ENCODE data around the gene COL27A1.

COL27A1 gene

DNA sequence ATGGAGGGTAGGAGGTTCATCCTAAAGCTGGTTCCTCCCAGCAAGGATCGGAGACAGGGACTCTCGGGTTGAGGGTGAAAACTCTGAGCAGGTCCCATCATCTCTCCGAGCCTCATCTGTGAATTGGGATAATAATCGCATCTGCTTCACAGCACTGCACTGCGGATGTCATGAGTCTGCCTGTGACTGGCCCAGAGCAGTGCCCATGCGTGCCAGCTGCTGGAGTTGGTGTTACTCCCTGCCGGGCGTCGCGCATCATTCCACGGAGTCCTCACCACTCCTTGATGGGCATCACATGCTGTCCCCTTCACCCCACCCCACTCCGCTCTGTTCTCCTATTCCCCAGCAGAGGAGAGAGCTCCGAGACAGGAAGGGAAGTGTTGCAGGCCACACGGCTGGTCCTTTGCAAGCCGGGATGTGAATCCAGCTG is 132.4 kb downstream of the COL27A1 start:
- DNase-seq (ENCODE audit: low read depth): no peak

DNA sequence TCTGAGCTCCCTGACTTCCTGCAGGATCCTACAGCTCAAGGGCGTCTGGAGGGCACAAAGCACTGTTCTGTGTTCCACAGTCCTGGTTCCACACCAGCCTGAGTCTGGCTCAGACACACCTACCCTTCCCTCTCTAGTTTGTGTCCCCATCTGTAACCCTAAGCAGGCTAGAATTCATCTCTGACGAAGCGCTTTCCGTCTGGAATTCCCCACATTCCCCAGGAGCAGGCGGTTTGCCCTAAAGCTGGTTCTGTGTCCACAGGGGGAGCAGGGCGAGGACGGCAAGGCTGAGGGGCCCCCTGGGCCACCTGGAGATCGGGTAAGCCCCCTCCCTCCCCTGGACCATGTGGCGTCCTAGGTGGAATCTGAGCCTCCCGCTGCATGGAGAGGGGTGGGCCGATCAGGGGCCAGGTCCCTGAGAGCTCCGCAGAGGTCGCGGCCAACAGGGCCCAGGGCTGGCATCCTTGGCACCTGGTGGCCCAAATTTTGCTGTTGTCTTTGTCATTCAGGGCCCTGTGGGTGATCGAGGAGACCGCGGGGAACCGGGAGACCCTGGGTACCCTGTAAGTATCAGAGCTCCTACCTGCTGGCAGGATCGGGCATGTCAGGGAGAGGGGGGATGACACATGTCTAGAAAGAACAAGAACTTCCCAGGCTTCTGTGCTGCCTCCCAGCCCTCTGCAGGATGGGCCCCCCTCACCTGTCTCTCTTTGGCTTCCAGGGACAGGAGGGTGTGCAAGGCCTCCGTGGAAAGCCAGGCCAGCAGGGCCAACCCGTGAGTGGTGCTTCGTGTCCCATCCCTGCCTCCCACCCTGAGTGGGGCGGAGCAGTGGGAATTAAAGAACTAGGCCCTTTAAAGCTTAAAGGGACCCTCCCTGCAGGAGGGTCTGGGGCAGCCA is 133.1 kb downstream of the COL27A1 start:
- no peak for DNase-seq (ENCODE audit: low read depth)

DNA sequence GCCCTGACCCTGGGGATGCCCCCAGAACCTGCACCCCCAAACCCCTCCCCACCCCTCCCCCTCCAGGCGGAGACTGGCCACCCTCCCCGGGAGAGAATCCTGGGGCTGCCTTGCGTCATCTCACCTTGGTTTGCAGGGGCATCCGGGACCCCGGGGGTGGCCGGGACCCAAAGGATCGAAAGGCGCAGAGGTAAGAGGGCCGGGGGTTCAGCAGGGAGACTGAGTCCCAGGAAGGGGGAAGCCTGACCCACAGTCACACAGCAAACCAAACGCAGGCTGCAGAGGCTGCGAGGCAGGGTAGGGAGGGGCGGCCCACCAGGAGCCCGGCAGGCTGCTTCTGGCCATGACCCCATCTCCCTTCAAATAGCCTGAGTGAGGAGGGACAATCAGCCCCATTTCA is 133.8 kb downstream of the COL27A1 start:
- no peak for DNase-seq (ENCODE audit: low read depth)

DNA sequence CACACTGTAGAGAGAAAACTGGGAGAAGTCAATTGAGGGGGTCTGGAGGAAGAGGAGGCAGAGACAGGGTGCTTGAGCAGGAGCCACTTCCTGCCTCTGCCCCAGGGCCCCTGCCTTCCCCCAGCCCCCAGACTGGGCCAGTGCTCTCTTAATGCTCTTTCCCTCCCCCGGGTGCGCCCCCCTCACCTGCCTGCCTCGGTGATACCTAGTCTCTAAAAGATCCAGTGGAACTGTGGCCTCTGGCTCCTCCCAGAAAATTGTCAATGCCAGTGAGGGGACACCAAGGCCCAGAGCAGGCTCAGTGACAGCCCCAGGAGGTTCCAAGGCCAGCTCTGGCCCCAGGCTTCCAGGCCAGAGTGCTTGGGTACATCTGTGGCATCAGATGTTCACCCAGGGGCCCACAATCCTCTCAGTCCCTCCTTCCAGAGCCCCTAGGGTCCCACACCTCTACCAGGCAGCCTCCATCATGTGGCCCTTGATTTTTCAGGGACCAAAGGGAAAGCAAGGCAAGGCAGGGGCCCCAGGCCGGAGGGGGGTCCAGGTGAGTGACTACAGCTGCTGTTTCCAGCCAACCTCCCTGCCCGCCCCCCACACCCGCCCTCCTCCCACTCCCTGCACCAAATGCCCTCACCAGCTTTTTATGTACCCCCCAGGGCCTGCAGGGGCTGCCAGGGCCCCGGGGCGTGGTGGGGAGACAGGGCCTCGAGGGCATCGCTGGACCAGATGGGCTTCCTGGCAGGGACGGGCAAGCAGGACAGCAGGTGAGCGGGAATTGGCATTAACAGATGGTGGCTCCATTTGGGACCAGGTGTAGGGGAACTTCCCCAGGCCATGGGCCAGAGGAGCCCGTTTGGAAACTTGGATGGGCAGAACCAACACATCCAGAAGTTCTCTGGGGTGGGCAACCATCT is 134.5 kb downstream of the COL27A1 start:
- DNase-seq (ENCODE audit: low read depth): no peak

DNA sequence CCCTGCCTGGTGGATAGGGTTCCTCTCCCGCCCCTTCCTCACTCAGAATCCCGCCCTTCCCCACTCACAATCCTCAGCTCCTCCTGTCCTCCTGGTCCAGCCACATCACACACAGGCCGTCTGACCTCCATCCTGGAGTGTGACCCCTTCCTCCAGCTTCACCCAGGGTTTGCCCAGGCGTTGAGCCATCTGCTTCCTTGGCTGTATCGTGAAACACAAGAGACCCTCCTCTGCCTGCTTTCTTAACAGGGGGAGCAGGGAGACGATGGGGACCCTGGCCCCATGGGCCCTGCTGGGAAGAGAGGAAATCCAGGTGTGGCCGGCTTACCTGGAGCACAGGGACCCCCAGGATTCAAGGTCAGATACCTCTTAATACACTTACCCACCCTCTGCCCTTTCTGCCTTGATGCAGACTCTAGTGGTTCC is 135.2 kb downstream of the COL27A1 start:
- DNase-seq (ENCODE audit: low read depth): no peak

DNA sequence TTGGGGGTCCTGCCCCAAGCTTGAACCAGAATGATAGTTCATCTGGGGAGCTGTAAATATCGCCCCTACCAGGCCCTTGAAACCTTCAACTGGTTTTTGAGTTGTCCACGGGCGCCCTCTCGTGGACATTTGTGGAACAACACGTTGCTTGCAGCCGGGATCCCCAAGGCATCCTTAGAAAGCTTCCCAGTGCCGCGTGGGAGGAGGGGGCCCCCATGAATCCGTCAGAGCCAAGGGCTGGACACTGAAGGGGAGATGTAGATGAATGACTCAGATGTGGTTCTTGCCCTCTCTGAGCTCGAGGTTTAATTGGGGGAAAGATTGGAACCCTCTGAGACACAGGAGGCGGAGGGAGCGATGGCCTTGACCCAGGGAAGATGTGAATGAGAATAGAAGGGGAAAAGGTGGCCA is 135.7 kb downstream of the COL27A1 start:
- peak; percentile 53 for DNase-seq (ENCODE audit: low read depth)

- no peak for DNase-seq (ENCODE audit: low read depth)
Measured at GRCh38 chr9:114291886-114292590, 136.7 kb downstream of the COL27A1 start.

DNA sequence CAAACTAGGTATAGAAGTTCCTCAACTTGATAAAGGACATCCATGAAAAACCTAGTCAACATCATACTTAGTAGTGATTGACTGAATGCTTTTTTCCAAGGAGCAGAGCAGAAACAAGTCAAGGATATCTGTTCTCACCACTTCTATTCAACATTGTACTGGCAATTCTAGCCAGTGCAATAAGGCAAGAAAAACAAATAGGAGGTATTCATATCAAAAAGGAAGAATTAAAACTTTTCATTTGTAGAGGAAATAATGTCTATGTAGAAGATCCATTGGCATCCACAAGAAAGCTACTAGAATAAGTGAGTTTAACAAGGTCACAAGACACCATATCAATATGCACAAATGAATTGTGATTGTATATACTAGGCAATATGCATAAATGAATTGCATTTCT is 139.3 kb downstream of the COL27A1 start:
- DNase-seq (ENCODE audit: low read depth): no peak

- no peak for DNase-seq (ENCODE audit: low read depth)
Measured at GRCh38 chr9:114296338-114296737, 141.0 kb downstream of the COL27A1 start.

DNA sequence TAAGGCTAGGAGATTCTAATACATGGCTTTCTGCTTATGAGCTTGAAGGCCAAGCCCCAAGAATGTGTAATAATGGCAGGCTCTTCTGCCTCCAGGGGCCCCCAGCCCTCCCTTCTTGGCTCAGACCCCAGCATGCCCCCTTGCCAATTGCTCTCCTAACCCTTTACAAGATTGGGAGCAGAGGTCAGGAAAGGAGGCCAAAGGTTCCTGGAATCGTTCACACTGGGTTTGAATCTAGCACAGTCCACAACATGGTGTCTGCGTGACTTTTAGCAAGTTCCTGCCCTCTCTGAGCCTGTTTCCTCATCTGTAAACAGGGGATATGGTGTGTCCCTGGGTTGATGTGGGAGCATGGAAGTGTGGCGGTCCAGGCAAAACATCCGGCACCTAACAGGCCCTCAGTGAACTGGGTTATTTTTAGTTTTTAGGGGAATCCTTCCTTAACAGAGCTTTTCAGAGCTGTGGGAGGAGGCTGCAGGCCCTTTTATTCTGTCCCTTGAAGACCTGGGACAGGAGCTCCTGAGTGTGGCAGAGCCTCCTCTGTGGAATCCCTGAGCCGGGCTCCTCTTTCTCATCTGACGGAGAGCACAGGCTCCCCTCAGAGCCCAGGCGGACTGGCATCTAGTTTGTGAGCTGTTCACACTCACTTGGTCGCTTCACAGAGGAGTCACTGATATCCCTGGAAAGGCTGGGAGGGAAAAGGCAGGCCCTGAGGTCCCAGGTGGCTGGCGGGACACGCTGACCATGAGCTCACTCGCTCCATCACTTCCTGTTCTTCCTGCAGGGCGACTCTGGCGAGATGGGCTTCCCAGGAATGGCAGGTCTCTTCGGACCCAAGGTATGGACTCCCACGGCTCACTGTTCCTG is 144.2 kb downstream of the COL27A1 start:
- DNase-seq (ENCODE audit: low read depth): no peak

DNA sequence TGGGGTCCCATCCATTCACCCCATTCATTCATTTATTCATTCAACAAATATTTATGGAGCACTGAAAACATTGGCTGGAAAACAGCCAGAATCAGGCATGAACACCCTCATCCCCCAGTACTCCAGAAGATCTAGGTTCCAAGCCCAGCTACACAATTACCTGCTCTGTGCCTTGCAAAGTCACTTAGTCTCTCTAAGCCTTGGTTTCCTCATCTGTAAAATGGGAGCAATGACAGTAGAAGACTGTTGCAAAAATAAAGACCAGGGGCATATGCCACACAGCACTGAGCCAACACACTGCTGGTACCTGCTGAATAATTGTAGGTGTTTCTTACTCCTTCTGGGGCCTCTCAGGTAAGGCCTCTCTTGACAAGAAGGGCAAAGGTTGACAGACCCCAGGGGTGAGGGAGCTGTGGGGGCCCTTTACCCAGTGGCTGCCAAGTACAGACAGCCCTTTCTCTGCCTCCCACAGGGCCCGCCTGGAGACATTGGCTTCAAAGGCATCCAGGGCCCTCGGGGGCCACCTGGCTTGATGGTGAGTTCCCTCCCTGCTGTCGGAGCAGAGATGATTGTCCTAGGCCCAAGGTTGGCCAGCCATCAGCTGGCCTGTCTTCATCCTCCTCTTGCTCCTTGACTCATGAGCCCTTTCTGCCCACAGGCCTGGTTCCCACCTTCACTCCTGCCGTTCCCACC is 145.0 kb downstream of the COL27A1 start:
- no peak for DNase-seq (ENCODE audit: low read depth)

GRCh38 chr9:114300846-114301797 is 145.8 kb downstream of the COL27A1 start:
- no peak for DNase-seq (ENCODE audit: low read depth)

- DNase-seq (ENCODE audit: low read depth): no peak
Measured at GRCh38 chr9:114301798-114302565, 146.6 kb downstream of the COL27A1 start.

DNA sequence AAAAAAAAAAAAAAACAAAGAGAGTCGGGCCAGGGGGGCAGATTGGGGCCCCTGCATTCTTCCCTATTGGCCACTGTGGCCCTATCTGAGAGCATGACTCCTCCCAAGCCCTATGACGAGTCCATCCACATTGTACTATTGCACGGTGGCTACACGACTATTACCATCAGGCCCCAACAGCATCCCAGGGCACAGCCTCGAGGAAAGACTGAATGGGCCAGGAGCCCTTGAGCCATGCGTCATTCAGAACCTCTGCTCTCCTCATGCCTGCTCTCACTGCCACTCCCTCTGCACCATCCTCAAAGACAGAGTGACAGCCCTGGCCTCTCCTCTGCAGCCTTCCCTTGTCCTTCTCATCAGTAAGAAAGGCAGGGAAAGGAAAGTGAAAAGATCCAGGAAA is 147.4 kb downstream of the COL27A1 start:
- no peak for DNase-seq (ENCODE audit: low read depth)

DNA sequence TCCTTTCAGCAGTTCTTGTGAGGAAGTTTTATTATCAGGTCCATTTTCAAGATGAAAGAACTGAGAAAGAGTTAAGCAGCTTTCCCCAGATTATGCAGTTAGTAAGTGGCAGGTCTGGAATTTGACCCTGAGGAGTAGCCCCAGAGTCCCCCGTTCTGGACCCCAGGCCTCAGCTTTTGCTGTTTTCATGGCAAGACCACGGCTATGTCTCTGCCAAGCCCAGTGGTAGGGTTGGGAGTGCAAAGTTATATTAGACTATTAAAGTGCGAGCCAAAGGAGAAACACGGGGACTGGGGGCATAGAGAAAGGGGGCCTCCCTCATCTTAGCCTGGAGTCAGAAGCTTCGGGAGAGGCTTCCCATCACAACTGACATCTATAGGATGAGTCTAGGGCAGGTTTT is 148.2 kb downstream of the COL27A1 start:
- no peak for DNase-seq (ENCODE audit: low read depth)

DNA sequence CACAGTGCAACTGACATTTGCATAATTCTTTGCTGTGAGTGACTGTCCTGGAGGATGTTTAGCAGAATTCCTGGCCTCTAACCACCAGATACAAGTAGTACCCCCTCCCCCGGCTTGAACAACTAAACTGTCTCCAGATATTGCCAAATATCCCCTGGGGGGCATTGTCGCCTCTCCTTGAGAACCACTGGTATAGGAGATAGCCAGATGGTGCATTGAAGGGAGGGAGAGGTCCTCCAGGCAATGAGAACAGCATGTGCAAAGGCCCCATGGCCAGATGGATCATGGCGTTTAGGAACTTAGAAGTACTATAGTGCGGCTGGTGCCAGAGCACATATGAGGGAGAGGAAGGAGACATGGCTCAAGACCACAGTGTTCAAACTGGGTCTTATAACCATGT is 148.6 kb downstream of the COL27A1 start:
- no peak for DNase-seq (ENCODE audit: low read depth)

GRCh38 chr9:114304416-114305188 is 149.3 kb downstream of the COL27A1 start:
- no peak for DNase-seq (ENCODE audit: low read depth)

DNA sequence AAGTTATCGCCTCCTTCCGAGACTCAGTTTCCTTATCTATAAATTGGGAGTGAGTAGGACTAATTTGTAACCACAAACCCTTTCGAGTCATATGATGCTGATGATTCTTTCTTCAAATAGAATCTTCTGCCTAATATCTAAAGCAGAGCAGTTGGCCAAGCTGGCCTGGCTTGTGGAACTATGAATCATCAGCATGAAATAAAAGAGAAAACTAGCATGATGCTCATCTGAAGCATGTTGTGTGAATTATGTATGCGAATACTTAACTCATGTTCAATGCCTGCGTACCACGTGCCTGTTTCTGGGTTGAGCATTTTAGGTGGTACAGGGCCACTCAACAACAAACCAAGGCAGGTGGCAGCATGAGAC is 152.5 kb downstream of the COL27A1 start:
- no peak for DNase-seq (ENCODE audit: low read depth)
